ENCODE data around the gene MBD6. TPM values are rescaled to one million over a fixed set of nuclear protein-coding genes. Genes with fewer than 3 reads are reported as not detected.
"Not testable (repeated sequence)": the region's sequence is repeated elsewhere in the genome, so short reads cannot be mapped to it uniquely, and the experiment has no call there.

Gene MBD6
- total RNA-seq, 1 donor from 2014 or later, result 34.5 TPM

- no peak for ATAC-seq
- DNase-seq (ENCODE audit: missing footprints), result no peak
- intact Hi-C loops (cut with DNase I), result no loop called here
Observed at GRCh38 chr12:57554453-57554852, 31.8 kb downstream of the MBD6 start.

GRCh38 chr12:57554897-57555296 is 32.3 kb downstream of the MBD6 start:
- DNase-seq (ENCODE audit: missing footprints) (no peak), ATAC-seq (no peak)
- intact Hi-C loops (cut with DNase I), result no loop called here

- DNase-seq (ENCODE audit: missing footprints) (no peak), ATAC-seq (no peak)
- intact Hi-C loops (cut with DNase I), result no loop called here
Observed at GRCh38 chr12:57558864-57559263, 36.2 kb downstream of the MBD6 start.

GRCh38 chr12:57560516-57560915 is 37.9 kb downstream of the MBD6 start:
- no peak for DNase-seq (ENCODE audit: missing footprints)
- intact Hi-C loops (cut with DNase I), result no loop called here
- no peak for ATAC-seq

- ATAC-seq; intact Hi-C loops (cut with DNase I); DNase-seq (ENCODE audit: missing footprints): not testable (repeated sequence)
Observed at GRCh38 chr12:57561117-57561516, 38.5 kb downstream of the MBD6 start.

GRCh38 chr12:57563358-57563757 is 40.7 kb downstream of the MBD6 start:
- no peak for ATAC-seq
- intact Hi-C loops (cut with DNase I), result no loop called here
- no peak for DNase-seq (ENCODE audit: missing footprints)

- intact Hi-C loops (cut with DNase I), result no loop called here
- DNase-seq (ENCODE audit: missing footprints) (no peak), ATAC-seq (no peak)
Observed at GRCh38 chr12:57564178-57564740, 41.6 kb downstream of the MBD6 start.

- ATAC-seq, result no peak
- intact Hi-C loops (cut with DNase I), result no loop called here
- DNase-seq (ENCODE audit: missing footprints), result no peak
Observed at GRCh38 chr12:57568838-57569237, 46.2 kb downstream of the MBD6 start.

GRCh38 chr12:57569858-57570257 is 47.2 kb downstream of the MBD6 start:
- intact Hi-C loops (cut with DNase I), result no loop called here
- ATAC-seq (no peak), DNase-seq (ENCODE audit: missing footprints) (no peak)

- ATAC-seq; intact Hi-C loops (cut with DNase I); DNase-seq (ENCODE audit: missing footprints): not testable (repeated sequence)
Observed at GRCh38 chr12:57570438-57570837, 47.8 kb downstream of the MBD6 start.

- intact Hi-C loops (cut with DNase I), result no loop called here
- no peak for DNase-seq (ENCODE audit: missing footprints)
- no peak for ATAC-seq
Observed at GRCh38 chr12:57571926-57572762, 49.5 kb downstream of the MBD6 start.

- intact Hi-C loops (cut with DNase I), result no loop called here
- ATAC-seq (no peak), DNase-seq (ENCODE audit: missing footprints) (no peak)
Observed at GRCh38 chr12:57574795-57575194, 52.2 kb downstream of the MBD6 start.

GRCh38 chr12:57575771-57576612 is 53.4 kb downstream of the MBD6 start:
- no peak for DNase-seq (ENCODE audit: missing footprints)
- intact Hi-C loops (cut with DNase I), result no loop called here
- no peak for ATAC-seq

- DNase-seq (ENCODE audit: missing footprints), result no peak
- intact Hi-C loops (cut with DNase I), result no loop called here
- ATAC-seq, result no peak
Observed at GRCh38 chr12:57576613-57577160, 54.1 kb downstream of the MBD6 start.

- intact Hi-C loops (cut with DNase I), result no loop called here
- no peak for ATAC-seq
- no peak for DNase-seq (ENCODE audit: missing footprints)
Observed at GRCh38 chr12:57577981-57578758, 55.5 kb downstream of the MBD6 start.

- intact Hi-C loops (cut with DNase I), result no loop called here
- no peak for DNase-seq (ENCODE audit: missing footprints)
- ATAC-seq, result no peak
Observed at GRCh38 chr12:57579011-57579410, 56.4 kb downstream of the MBD6 start.
